IMR-90 (cell line): ENCODE data around the gene OR10W1. TPM values are rescaled to one million over a fixed set of nuclear protein-coding genes. Genes with fewer than 3 reads are reported as not detected.

Source experiments
- ATAC-seq: fragments of 200-7000 bp; cut with Tn5 transposase; 2 replicates; pipeline ENCODE4 v1.9.1; 2020; ENCODE audit warnings: low read depth, mild to moderate bottlenecking, moderate library complexity
- BruUV-seq: library from RNA; stranded (reverse); fragments of 400-500 nt; replicated peaks from 2 replicates; lab custom pipeline; 2021; lab: Mats Ljungman, UMichigan
- CTCF ChIA-PET: fragments of 300-600 bp; formaldehyde crosslinking; extraction: SDS; loops from one replicate; lab custom pipeline; 2021; ENCODE audit warnings: antibody characterized with exemption; lab: Yijun Ruan, JAX
- POLR2A ChIA-PET: fragments of 300-600 bp; sonication (Branson Sonifier 250); formaldehyde crosslinking; loops from one replicate; lab custom pipeline; 2022; ENCODE audit warnings: antibody characterized with exemption; ENCODE audit not compliant: unreplicated experiment; lab: Charles Lee
- DNase-seq: peaks from one replicate; pipeline ENCODE4 v3.0.0; 2013
- H2AFZ ChIP-seq: replicated peaks from 2 replicates; pipeline ENCODE3; 2013; ENCODE audit warnings: low read length, mild to moderate bottlenecking; ENCODE audit not compliant: poor library complexity
- H2AK5ac ChIP-seq: 2 replicates; pipeline ENCODE4 v1.6.1; 2013; ENCODE audit warnings: low read depth, low read length, inconsistent platforms
- H2AK9ac ChIP-seq: replicated peaks from 2 replicates; pipeline ENCODE3; 2013; ENCODE audit warnings: mild to moderate bottlenecking, low read depth, low read length, moderate library complexity; ENCODE audit not compliant: poor library complexity
- H2BK120ac ChIP-seq: 2 replicates; pipeline ENCODE4 v1.6.1; 2013; ENCODE audit warnings: low read depth, low read length, inconsistent platforms
- H2BK15ac ChIP-seq: 3 replicates; pipeline ENCODE4 v1.6.1; 2013; ENCODE audit warnings: low read depth, low read length, inconsistent platforms
- H2BK20ac ChIP-seq: 2 replicates; pipeline ENCODE4 v1.6.1; 2013; ENCODE audit warnings: low read depth, mild to moderate bottlenecking, inconsistent platforms, low read length, moderate library complexity
- H2BK5ac ChIP-seq: 2 replicates; pipeline ENCODE4 v1.6.1; 2013; ENCODE audit warnings: mild to moderate bottlenecking, low read depth, low read length, inconsistent platforms; ENCODE audit not compliant: poor library complexity, severe bottlenecking
- H3K14ac ChIP-seq: replicated peaks from 2 replicates; pipeline ENCODE4 v1.6.1; 2013; ENCODE audit warnings: low read depth, low read length, inconsistent platforms
- H3K18ac ChIP-seq: 2 replicates; pipeline ENCODE4 v1.6.1; 2013; ENCODE audit warnings: low read depth, low read length, control low read depth
- H3K23ac ChIP-seq: 2 replicates; pipeline ENCODE4 v1.6.1; 2013; ENCODE audit warnings: low read depth, low read length, inconsistent platforms
- H3K27ac ChIP-seq: 2 replicates; pipeline ENCODE4 v1.5.1; 2013; ENCODE audit warnings: mild to moderate bottlenecking, control low read depth, low read length; ENCODE audit not compliant: insufficient read depth
- H3K27me3 ChIP-seq: 2 replicates; pipeline ENCODE4 v1.6.1; 2013; ENCODE audit warnings: low read length; ENCODE audit not compliant: control insufficient read depth, insufficient read depth
- H3K36me3 ChIP-seq: 2 replicates; pipeline ENCODE4 v1.6.1; 2013; ENCODE audit warnings: low read length, mixed read lengths; ENCODE audit not compliant: control insufficient read depth, insufficient read depth
- H3K4ac ChIP-seq: 2 replicates; pipeline ENCODE4 v1.6.1; 2013; ENCODE audit warnings: low read depth, low read length, inconsistent platforms
- H3K4me1 ChIP-seq: 2 replicates; pipeline ENCODE4 v1.6.1; 2013; ENCODE audit warnings: low read length, mixed read lengths; ENCODE audit not compliant: control insufficient read depth, insufficient read depth
- H3K4me2 ChIP-seq: 2 replicates; pipeline ENCODE4 v1.6.1; 2013; ENCODE audit warnings: low read depth, mild to moderate bottlenecking, control low read depth, low read length, moderate library complexity
- H3K4me3 ChIP-seq: 2 replicates; pipeline ENCODE4 v1.5.1; 2013; ENCODE audit warnings: low read depth, mild to moderate bottlenecking, control low read depth, low read length, moderate library complexity; ENCODE audit not compliant: insufficient read depth
- H3K56ac ChIP-seq: 2 replicates; pipeline ENCODE4 v1.6.1; 2013; ENCODE audit warnings: low read length, inconsistent platforms; ENCODE audit not compliant: insufficient read depth; ENCODE audit errors: extremely low read depth
- H3K79me1 ChIP-seq, 2 experiments: 2 replicates each; pipeline ENCODE4 v1.6.1; 2013; ENCODE audit warnings: low read length in 2 of 2, inconsistent platforms in 1 of 2, low read depth in 1 of 2
- H3K9ac ChIP-seq: 2 replicates; pipeline ENCODE4 v1.6.1; 2013; ENCODE audit warnings: low read depth, low read length, control low read depth
- H3K9me1 ChIP-seq: 2 replicates; pipeline ENCODE4 v1.6.1; 2013; ENCODE audit warnings: low read length, inconsistent platforms; ENCODE audit not compliant: insufficient read depth
- H3K9me3 ChIP-seq: 2 replicates; pipeline ENCODE4 v1.6.1; 2013; ENCODE audit warnings: low read length; ENCODE audit not compliant: control insufficient read depth, insufficient read depth
- H4K20me1 ChIP-seq: 2 replicates; pipeline ENCODE4 v1.6.1; 2013; ENCODE audit warnings: low read length, inconsistent platforms; ENCODE audit not compliant: insufficient read depth
- H4K5ac ChIP-seq: 2 replicates; pipeline ENCODE4 v1.6.1; 2013; ENCODE audit warnings: mild to moderate bottlenecking, low read depth, low read length, control low read depth
- H4K8ac ChIP-seq, 2 experiments: 2 replicates each; pipeline ENCODE4 v1.6.1; 2013; ENCODE audit warnings: low read depth in 2 of 2, low read length in 2 of 2, control low read depth in 1 of 2, inconsistent platforms in 1 of 2
- H4K91ac ChIP-seq: 2 replicates; pipeline ENCODE4 v1.6.1; 2013; ENCODE audit warnings: low read depth, low read length, inconsistent platforms; ENCODE audit not compliant: insufficient read depth
- CEBPB ChIP-seq: IDR thresholded peaks from 2 replicates; pipeline ENCODE4 v1.6.1; 2012; ENCODE audit warnings: low read depth, low read length, improper control_type of control experiment
- CTCF ChIP-seq: conservative IDR thresholded peaks from 2 replicates; pipeline ENCODE4 v1.5.1; 2012; ENCODE audit warnings: mild to moderate bottlenecking, low read depth, low read length, improper control_type of control experiment
- ELK1 ChIP-seq: fragments of 150-350 bp; IDR thresholded peaks from 2 replicates; pipeline ENCODE4 v1.6.1; 2016; ENCODE audit warnings: low read depth, mild to moderate bottlenecking, low read length, moderate library complexity, borderline replicate concordance
- MAFK ChIP-seq: IDR thresholded peaks from 2 replicates; pipeline ENCODE4 v1.6.1; 2012; ENCODE audit warnings: low read depth, low read length, improper control_type of control experiment
- MXI1 ChIP-seq: IDR thresholded peaks from 2 replicates; pipeline ENCODE4 v1.6.1; 2012; ENCODE audit warnings: low read depth, mild to moderate bottlenecking, low read length, moderate library complexity, borderline replicate concordance
- POLR2A ChIP-seq: IDR thresholded peaks from 2 replicates; pipeline ENCODE4 v1.6.1; 2012; ENCODE audit warnings: mild to moderate bottlenecking, low read depth, low read length
- RCOR1 ChIP-seq: IDR thresholded peaks from 2 replicates; pipeline ENCODE4 v1.6.1; 2012; ENCODE audit warnings: mild to moderate bottlenecking, low read length, improper control_type of control experiment; ENCODE audit not compliant: insufficient replicate concordance
- SMC3 ChIP-seq: fragments of 150-350 bp; IDR thresholded peaks from 2 replicates; pipeline ENCODE4 v1.6.1; 2016; ENCODE audit warnings: low read depth, mild to moderate bottlenecking, antibody characterized with exemption, low read length, moderate library complexity
- WGBS, 2 experiments: methylation state at CpG; one replicate each; pipeline versions ENCODE4 v1.1.5 to v1.1.7; 2013; ENCODE audit warnings: missing lambda C conversion rate in 2 of 2; ENCODE audit not compliant: insufficient read length in 1 of 2; ENCODE audit errors: extremely low coverage in 2 of 2; 5-methylcytosine and 5-hydroxymethylcytosine counted together
- dilution Hi-C: fragments of 300-500 bp; cut with HindIII; formaldehyde crosslinking; loops from one replicate; pipeline ENCODE4 v1.14.3; 2018; ENCODE audit warnings: low sequenced_read_pairs; ENCODE audit not compliant: unreplicated experiment
- in situ Hi-C: fragments of 300-500 bp; cut with MboI; formaldehyde crosslinking; loops from 3 replicates; pipeline ENCODE4 v1.14.3; 2019; ENCODE audit warnings: low sequenced_read_pairs, inconsistent platforms, mixed read lengths
- intact Hi-C: fragments of 100-400 bp; cut with micrococcal nuclease; formaldehyde crosslinking; loops from 2 replicates; pipeline ENCODE4 v1.10.0; 2022
- polyA plus RNA-seq, 3 experiments: library from polyadenylated mRNA; depleted of rRNA; stranded (reverse); fragments of >200 nt; gene quantifications; 2 replicates each; pipeline ENCODE4 v1.2.3, GENCODE V29; 2012; ENCODE audit warnings: low replicate concordance in 1 of 3
- total RNA-seq: library from RNA; depleted of rRNA; stranded (reverse); fragments of >200 nt; gene quantifications from 2 replicates; pipeline ENCODE4 v1.2.3, GENCODE V29; 2012

OR10W1 gene
- total and polyA plus RNA-seq, 2 of the 4 experiments (the other 2 are of a cell fraction): not detected

GRCh38 chr11:58259983-58260382 lies 8.1 kb downstream of the OR10W1 start:
- H3K9me1 ChIP-seq: no peaks in the 10 kb centered on the region
- no peak overlapping the region for H3K14ac ChIP-seq
- no peak for DNase-seq
- H2AK9ac ChIP-seq: no peak overlapping the region
- no peaks in the 10 kb centered on the region for H3K79me1 ChIP-seq
- H3K9ac ChIP-seq: no peak overlapping the region
- ATAC-seq: no peak
- H4K91ac ChIP-seq: no peak overlapping the region
- no peak overlapping the region for H2BK15ac ChIP-seq
- H3K56ac ChIP-seq: no peak overlapping the region
- H3K4ac ChIP-seq: no peak overlapping the region
- H2BK20ac ChIP-seq: no peak overlapping the region
- dilution Hi-C loops (no loop called here), in situ Hi-C loops (no loop called here), intact Hi-C loops (no loop called here)
- H4K8ac ChIP-seq: no peak overlapping the region
- H3K27me3 ChIP-seq: no peaks in the 10 kb centered on the region
- no peaks in the 10 kb centered on the region for H3K4me1 ChIP-seq
- no peak for TF ChIP-seq MAFK
- no peak for TF ChIP-seq POLR2A
- no peak for TF ChIP-seq RCOR1
- TF ChIP-seq CTCF: no peak
- TF ChIP-seq SMC3: no peak
- TF ChIP-seq CEBPB: no peak
- TF ChIP-seq MXI1: no peak
- TF ChIP-seq ELK1: no peak
- H2BK120ac ChIP-seq: no peak overlapping the region
- H3K4me3 ChIP-seq: no peak overlapping the region
- ChIA-PET CTCF (no interaction called here), POLR2A (no interaction called here)
- H4K5ac ChIP-seq: no peak overlapping the region
- H2AK5ac ChIP-seq: no peak overlapping the region
- no peaks in the 10 kb centered on the region for H3K9me3 ChIP-seq
- BruUV-seq: no TSS peak
- no peaks in the 10 kb centered on the region for H3K36me3 ChIP-seq
- WGBS, 2 experiments: no CpG with 5 or more reads among the region's 2 CpGs
- H3K18ac ChIP-seq: no peak overlapping the region
- H3K4me2 ChIP-seq: no peak overlapping the region
- no peak overlapping the region for H2BK5ac ChIP-seq
- H3K23ac ChIP-seq: no peak overlapping the region
- no peaks in the 10 kb centered on the region for H4K20me1 ChIP-seq
- no peak overlapping the region for H2AFZ ChIP-seq
- no peak overlapping the region for H3K27ac ChIP-seq
